DMS 273 treated with DMSO at 0.1 percent for 48 hours (cell line): ENCODE data around the gene GLT1D1.

Experiments
- DNase-seq: peaks from one replicate; lab custom pipeline; 2025; lab: John Stamatoyannopoulos, UW

The GLT1D1 gene

GRCh38 chr12:128856035-128856790 is 2.9 kb downstream of the GLT1D1 start:
- DNase-seq = no peak

GRCh38 chr12:128856791-128857078 is 3.5 kb downstream of the GLT1D1 start:
- no peak for DNase-seq

- no peak for DNase-seq
Observed at GRCh38 chr12:128857133-128857763, 4.0 kb downstream of the GLT1D1 start.

- DNase-seq = no peak
Observed at GRCh38 chr12:128859311-128859710, 6.0 kb downstream of the GLT1D1 start.

GRCh38 chr12:128861226-128862016 is 8.1 kb downstream of the GLT1D1 start:
- no peak for DNase-seq

GRCh38 chr12:128863957-128864356 is 10.7 kb downstream of the GLT1D1 start:
- no peak for DNase-seq

- DNase-seq = no peak
Observed at GRCh38 chr12:128864516-128865186, 11.4 kb downstream of the GLT1D1 start.

- no peak for DNase-seq
Observed at GRCh38 chr12:128867466-128867865, 14.2 kb downstream of the GLT1D1 start.

- no peak for DNase-seq
Observed at GRCh38 chr12:128871516-128871892, 18.2 kb downstream of the GLT1D1 start.

- no peak for DNase-seq
Observed at GRCh38 chr12:128872303-128872702, 19.0 kb downstream of the GLT1D1 start.

- no peak for DNase-seq
Observed at GRCh38 chr12:128876559-128876958, 23.3 kb downstream of the GLT1D1 start.

GRCh38 chr12:128879898-128880764 is 26.9 kb downstream of the GLT1D1 start:
- no peak for DNase-seq

- DNase-seq = no peak
Observed at GRCh38 chr12:128891856-128892255, 38.6 kb downstream of the GLT1D1 start.

GRCh38 chr12:128903236-128903635 is 50.0 kb downstream of the GLT1D1 start:
- DNase-seq = no peak

GRCh38 chr12:128905003-128905544 is 51.8 kb downstream of the GLT1D1 start:
- DNase-seq = no peak

- DNase-seq = no peak
Observed at GRCh38 chr12:128906485-128907137, 53.3 kb downstream of the GLT1D1 start.

GRCh38 chr12:128908254-128908653 is 55.0 kb downstream of the GLT1D1 start:
- no peak for DNase-seq

- DNase-seq = no peak
Observed at GRCh38 chr12:128909653-128910052, 56.4 kb downstream of the GLT1D1 start.

GRCh38 chr12:128910629-128911028 is 57.4 kb downstream of the GLT1D1 start:
- DNase-seq = no peak

GRCh38 chr12:128911861-128912260 is 58.6 kb downstream of the GLT1D1 start:
- DNase-seq = no peak
